GM10248 (cell line): ENCODE results near the gene TMSB10.

Experiments used
- CTCF ChIA-PET: fragments of 300-600 bp; sonication (Branson Sonifier 250); formaldehyde crosslinking; extraction: SDS; loops from one replicate; lab custom pipeline; 2021; ENCODE audit warnings: antibody characterized with exemption; lab: Yijun Ruan, JAX
- POLR2A ChIA-PET: fragments of 350-650 bp; sonication (Branson Sonifier 250); formaldehyde crosslinking; extraction: SDS; loops from one replicate; lab custom pipeline; 2020; ENCODE audit warnings: antibody characterized with exemption; lab: Yijun Ruan, JAX
- DNase-seq: peaks from one replicate; pipeline ENCODE4 v3.0.0; 2012; ENCODE audit errors: extremely low spot score
- CTCF ChIP-seq: IDR thresholded peaks from 2 replicates; pipeline ENCODE4 v1.5.1; 2012; ENCODE audit warnings: mild to moderate bottlenecking, low read depth; ENCODE audit errors: extremely low read depth, missing control alignments, control extremely low read depth

Gene TMSB10

DNA sequence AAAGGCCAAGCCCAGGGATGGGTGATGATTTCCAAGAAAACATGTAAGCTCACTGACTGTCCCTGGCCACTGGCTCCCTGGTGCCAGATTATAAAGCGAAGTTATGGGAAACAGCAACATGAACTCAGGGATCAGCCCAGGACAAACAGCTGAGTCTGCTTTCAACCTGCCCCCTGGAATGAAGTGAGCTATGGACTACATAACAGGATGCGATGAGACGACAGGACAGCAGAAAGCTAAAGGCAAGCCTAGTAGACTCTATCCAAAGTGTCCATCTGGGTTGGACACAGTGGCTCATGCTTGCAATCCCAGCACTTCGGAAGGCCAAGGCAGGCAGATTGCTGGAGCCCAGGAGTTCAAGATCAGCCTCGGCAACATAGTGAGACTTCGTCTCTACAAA is 48.9 kb downstream of the TMSB10 start:
- ChIA-PET POLR2A (interaction anchor here (1.1 to 1.6 kb wide), 3 partner anchors 8 to 15 kb away, joined by 5 to 8 read pairs (median 6); no protein-coding TSS in a partner anchor), CTCF (interaction anchor here (0.7 to 2.0 kb wide), 6 partner anchors 11 to 66 kb away, joined by 3 to 10 read pairs (median 3); no protein-coding TSS in a partner anchor)
- no peak for DNase-seq
- TF ChIP-seq CTCF, result no peak
